Measurements from ENCODE around the gene ZNF814. TPM values are rescaled to one million over a fixed set of nuclear protein-coding genes. Genes with fewer than 3 reads are reported as not detected.
A peak's percentile ranks its signal among the peaks of the same experiment; 100 is the strongest.
"Not testable (repeated sequence)": the region's sequence is repeated elsewhere in the genome, so short reads cannot be mapped to it uniquely, and the experiment has no call there.

ZNF814 gene
- total RNA-seq, 1 donor from 2014 or later: 34.7 TPM

DNA sequence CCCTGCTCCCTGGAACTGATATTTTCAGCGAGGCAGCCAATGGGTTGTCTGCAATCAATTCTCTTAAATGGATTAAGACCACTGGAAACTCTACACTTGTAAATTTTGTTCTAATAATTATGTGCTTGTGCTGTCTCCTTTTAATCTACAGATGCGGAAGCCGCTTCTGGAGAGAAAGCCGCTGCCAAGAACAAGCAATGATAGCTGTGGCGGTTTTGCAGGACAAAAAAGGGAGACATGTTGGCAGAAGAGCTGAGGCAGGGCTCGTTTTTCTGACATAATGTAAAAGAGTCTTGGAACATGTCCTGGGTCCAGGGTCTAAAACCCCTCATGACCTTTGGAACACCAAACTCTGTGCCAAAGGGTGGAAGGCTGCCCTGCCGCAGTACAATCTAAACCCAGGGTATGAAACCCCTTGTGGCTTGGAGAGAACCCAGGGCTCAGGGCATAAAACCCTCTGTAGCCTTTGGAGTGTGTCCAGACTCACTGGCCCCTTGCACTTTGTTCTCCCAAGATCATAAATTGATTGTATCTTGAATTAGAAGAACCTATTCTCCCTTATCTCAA lies 14.9 kb upstream of the ZNF814 start:
- Histone ChIP-seq H3K36me3 (ENCODE audit: insufficient read depth, low read length) (peaks cover 13% of the 10 kb centered on the region), H3K27me3 (ENCODE audit: insufficient read depth, low read length) (no peaks in the 10 kb centered on the region), H3K4me1 (ENCODE audit: insufficient read depth, low read length) (no peaks in the 10 kb centered on the region), H3K9ac (ENCODE audit: low read length) (no peak overlapping the region), H3K27ac (ENCODE audit: low read depth, low read length) (no peak overlapping the region), H3K4me2 (ENCODE audit: low read length) (no peak overlapping the region), H3K79me2 (ENCODE audit: insufficient read depth, low read length) (peaks cover 4% of the 10 kb centered on the region), H2AFZ (ENCODE audit: low read depth, low read length) (no peak overlapping the region), H4K20me1 (ENCODE audit: insufficient read depth, low read length) (no peaks in the 10 kb centered on the region), H3K4me3 (ENCODE audit: insufficient read depth, low read depth, low read length) (no peak overlapping the region), H3K9me3 (ENCODE audit: insufficient read depth, low read depth, low read length) (peaks cover 20% of the 10 kb centered on the region)
- FAIRE-seq (no peak), DNase-seq (ENCODE audit: low read depth) (no peak)
- peaks cover 7% of the 10 kb centered on the region for H3K4me1 Mint-ChIP-seq (ENCODE audit: low read depth, unreplicated experiment)
- H3K9me3 Mint-ChIP-seq (ENCODE audit: unreplicated experiment): peaks cover 2% of the 10 kb centered on the region
- no peaks in the 10 kb centered on the region for H3K27me3 Mint-ChIP-seq (ENCODE audit: low read depth, unreplicated experiment)
- H3K36me3 Mint-ChIP-seq (ENCODE audit: low read depth, unreplicated experiment): peaks cover 28% of the 10 kb centered on the region
- H3K27ac Mint-ChIP-seq (ENCODE audit: unreplicated experiment): no peak overlapping the region
- H3K4me3 Mint-ChIP-seq (ENCODE audit: unreplicated experiment): no peak overlapping the region
- no peak for TF ChIP-seq EZH2 (IDR thresholded peaks at IDR 0.05; ENCODE audit: insufficient read depth, low read length)
- TF ChIP-seq, protein P1, sequence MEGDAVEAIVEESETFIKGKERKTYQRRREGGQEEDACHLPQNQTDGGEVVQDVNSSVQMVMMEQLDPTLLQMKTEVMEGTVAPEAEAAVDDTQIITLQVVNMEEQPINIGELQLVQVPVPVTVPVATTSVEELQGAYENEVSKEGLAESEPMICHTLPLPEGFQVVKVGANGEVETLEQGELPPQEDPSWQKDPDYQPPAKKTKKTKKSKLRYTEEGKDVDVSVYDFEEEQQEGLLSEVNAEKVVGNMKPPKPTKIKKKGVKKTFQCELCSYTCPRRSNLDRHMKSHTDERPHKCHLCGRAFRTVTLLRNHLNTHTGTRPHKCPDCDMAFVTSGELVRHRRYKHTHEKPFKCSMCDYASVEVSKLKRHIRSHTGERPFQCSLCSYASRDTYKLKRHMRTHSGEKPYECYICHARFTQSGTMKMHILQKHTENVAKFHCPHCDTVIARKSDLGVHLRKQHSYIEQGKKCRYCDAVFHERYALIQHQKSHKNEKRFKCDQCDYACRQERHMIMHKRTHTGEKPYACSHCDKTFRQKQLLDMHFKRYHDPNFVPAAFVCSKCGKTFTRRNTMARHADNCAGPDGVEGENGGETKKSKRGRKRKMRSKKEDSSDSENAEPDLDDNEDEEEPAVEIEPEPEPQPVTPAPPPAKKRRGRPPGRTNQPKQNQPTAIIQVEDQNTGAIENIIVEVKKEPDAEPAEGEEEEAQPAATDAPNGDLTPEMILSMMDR (IDR thresholded peaks at IDR 0.05; ENCODE audit: insufficient read depth, low read depth, low read length): no peak

DNA sequence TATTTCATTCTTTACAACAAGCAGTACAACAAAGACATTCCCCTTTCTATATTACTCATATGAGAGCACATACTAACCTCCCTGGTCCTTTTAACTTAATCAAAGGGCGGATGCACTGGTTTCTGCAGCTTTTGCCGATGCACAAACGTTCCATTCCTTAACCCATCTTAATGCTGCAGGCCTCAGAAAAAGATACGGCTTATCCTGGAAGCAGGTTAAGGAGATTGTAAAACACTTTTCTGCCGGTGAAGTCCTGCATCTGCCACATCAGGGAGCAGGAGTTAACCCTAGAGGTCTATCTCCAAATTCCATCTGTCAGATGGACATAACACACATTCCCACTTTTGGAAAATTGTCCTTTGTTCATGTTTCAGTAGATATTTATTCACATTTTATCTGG lies 11.5 kb upstream of the ZNF814 start:
- Histone ChIP-seq H4K20me1 (ENCODE audit: insufficient read depth, low read length) (no peaks in the 10 kb centered on the region), H3K79me2 (ENCODE audit: insufficient read depth, low read length) (no peaks in the 10 kb centered on the region), H3K4me1 (ENCODE audit: insufficient read depth, low read length) (no peaks in the 10 kb centered on the region), H3K9me3 (ENCODE audit: insufficient read depth, low read depth, low read length) (peaks cover 7% of the 10 kb centered on the region), H3K27me3 (ENCODE audit: insufficient read depth, low read length) (no peaks in the 10 kb centered on the region), H3K36me3 (ENCODE audit: insufficient read depth, low read length) (no peaks in the 10 kb centered on the region), H3K4me2 (ENCODE audit: low read length) (no peak overlapping the region), H3K27ac (ENCODE audit: low read depth, low read length) (no peak overlapping the region), H2AFZ (ENCODE audit: low read depth, low read length) (no peak overlapping the region), H3K9ac (ENCODE audit: low read length) (no peak overlapping the region), H3K4me3 (ENCODE audit: insufficient read depth, low read depth, low read length) (no peak overlapping the region)
- no peak for FAIRE-seq
- Mint-ChIP-seq H3K4me3 (ENCODE audit: unreplicated experiment) (no peak overlapping the region), H3K27ac (ENCODE audit: unreplicated experiment) (no peak overlapping the region), H3K4me1 (ENCODE audit: low read depth, unreplicated experiment) (peaks cover 7% of the 10 kb centered on the region), H3K9me3 (ENCODE audit: unreplicated experiment) (no peaks in the 10 kb centered on the region), H3K36me3 (ENCODE audit: low read depth, unreplicated experiment) (peaks cover 13% of the 10 kb centered on the region), H3K27me3 (ENCODE audit: low read depth, unreplicated experiment) (no peaks in the 10 kb centered on the region)
- no peak for TF ChIP-seq EZH2 (IDR thresholded peaks at IDR 0.05; ENCODE audit: insufficient read depth, low read length)
- TF ChIP-seq, protein P1 (IDR thresholded peaks at IDR 0.05; ENCODE audit: insufficient read depth, low read depth, low read length): no peak
- DNase-seq (ENCODE audit: low read depth): no peak

DNA sequence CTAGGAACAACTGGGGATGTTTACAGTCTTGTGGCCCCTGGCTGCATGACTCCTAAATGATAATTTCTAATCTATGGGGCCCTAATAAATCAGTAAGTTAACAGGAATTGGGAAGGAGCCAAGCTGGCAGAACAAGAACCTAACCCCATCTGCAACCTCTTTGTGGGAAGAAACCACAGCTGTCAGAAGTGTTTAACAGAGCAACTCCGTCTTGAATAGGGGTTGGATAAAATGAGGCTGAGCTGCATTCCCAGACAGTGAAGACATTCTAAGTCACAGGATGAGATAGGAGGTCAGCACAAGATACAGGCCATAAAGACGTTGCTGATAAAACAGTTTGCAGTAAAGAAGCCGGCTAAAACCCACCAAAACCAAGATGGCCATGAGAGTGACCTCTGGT lies 1.9 kb upstream of the ZNF814 start:
- not testable (repeated sequence) for H3K4me1 ChIP-seq (ENCODE audit: insufficient read depth, low read length); H3K27me3 ChIP-seq (ENCODE audit: insufficient read depth, low read length); H3K4me3 ChIP-seq (ENCODE audit: insufficient read depth, low read depth, low read length); FAIRE-seq; H3K36me3 Mint-ChIP-seq (ENCODE audit: low read depth, unreplicated experiment); H3K9me3 ChIP-seq (ENCODE audit: insufficient read depth, low read depth, low read length); H3K36me3 ChIP-seq (ENCODE audit: insufficient read depth, low read length); H4K20me1 ChIP-seq (ENCODE audit: insufficient read depth, low read length); H3K4me2 ChIP-seq (ENCODE audit: low read length); H3K27me3 Mint-ChIP-seq (ENCODE audit: low read depth, unreplicated experiment); H3K9ac ChIP-seq (ENCODE audit: low read length); H3K9me3 Mint-ChIP-seq (ENCODE audit: unreplicated experiment); H2AFZ ChIP-seq (ENCODE audit: low read depth, low read length)
- Histone ChIP-seq H3K79me2 (ENCODE audit: insufficient read depth, low read length) (peaks cover 23% of the 10 kb centered on the region), H3K27ac (ENCODE audit: low read depth, low read length) (peak overlapping the region; percentile 10)
- H3K4me1 Mint-ChIP-seq (ENCODE audit: low read depth, unreplicated experiment): peaks cover 33% of the 10 kb centered on the region
- H3K4me3 Mint-ChIP-seq (ENCODE audit: unreplicated experiment): peak overlapping the region; percentile 71
- DNase-seq (ENCODE audit: low read depth): peak; percentile 97
- peak overlapping the region; percentile 100 for H3K27ac Mint-ChIP-seq (ENCODE audit: unreplicated experiment)
